ENCODE data around the gene SH3PXD2A. TPM values are rescaled to one million over a fixed set of nuclear protein-coding genes. Genes with fewer than 3 reads are reported as not detected.
A peak's percentile ranks its signal among the peaks of the same experiment; 100 is the strongest.

SH3PXD2A gene
- total and polyA plus RNA-seq, 3 experiments from 2014 or later = 0.48 to 8.0 (median 7.7) TPM

DNA sequence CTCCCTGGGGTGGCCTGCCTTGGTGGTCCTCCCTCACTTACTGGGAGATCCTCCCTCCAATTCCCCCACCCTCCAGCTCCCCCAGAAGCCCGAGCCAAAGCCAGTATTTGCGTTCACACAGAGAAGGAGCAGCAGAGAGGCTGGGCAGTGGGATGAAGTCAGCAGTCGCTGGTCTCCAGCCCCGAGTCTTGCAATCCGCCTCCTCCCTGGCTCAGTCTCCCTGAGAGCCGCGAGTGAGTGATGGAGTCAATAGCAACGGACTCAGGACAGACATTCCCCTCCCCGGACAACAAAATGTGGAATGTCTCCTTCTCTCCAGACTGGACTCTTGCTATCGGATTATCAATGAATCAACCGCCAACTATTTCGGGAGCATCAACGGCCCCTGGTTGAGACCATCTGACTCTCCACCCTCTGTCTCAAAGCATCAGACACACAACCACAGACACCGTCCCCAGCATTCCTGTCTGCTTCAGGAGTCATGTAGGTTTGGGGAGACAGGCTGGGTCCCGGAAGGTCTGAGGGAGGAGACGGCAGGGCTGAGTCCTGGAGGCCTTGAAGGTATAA is 178.4 kb downstream of the SH3PXD2A start:
- ChIA-PET POLR2A (no interaction called here), CTCF (no interaction called here)
- no peaks in the 10 kb centered on the region for H3K9me3 Mint-ChIP-seq
- H3K27me3 Mint-ChIP-seq = peaks cover 0 to 2% of the 10 kb centered on the region in 2 donors
- H3K4me3 Mint-ChIP-seq = peak overlapping the region in 2 of 7 donors; percentile 8 to 65
- peaks cover 11 to 30% (median 11%) of the 10 kb centered on the region in 3 donors for H3K4me1 Mint-ChIP-seq
- H3K27me3 ChIP-seq (ENCODE audit: insufficient read depth, low read length, poor library complexity, severe bottlenecking) = no peaks in the 10 kb centered on the region
- peaks cover 20% of the 10 kb centered on the region for H3K4me1 ChIP-seq (ENCODE audit: insufficient read depth, low read length)
- no peak for DNase-seq
- no peaks in the 10 kb centered on the region for H3K9me3 ChIP-seq (ENCODE audit: low read length)
- H3K36me3 Mint-ChIP-seq = peaks cover 0 to 3% (median 0%) of the 10 kb centered on the region in 3 donors
- H3K27ac ChIP-seq (ENCODE audit: low read depth, low read length) = no peak overlapping the region
- H3K36me3 ChIP-seq (ENCODE audit: insufficient read depth, low read length) = no peaks in the 10 kb centered on the region
- H3K4me3 ChIP-seq (ENCODE audit: low read length) = no peak overlapping the region
- peak overlapping the region in 7 of 8 donors; percentile 52 to 97 (median 78) for H3K27ac Mint-ChIP-seq

DNA sequence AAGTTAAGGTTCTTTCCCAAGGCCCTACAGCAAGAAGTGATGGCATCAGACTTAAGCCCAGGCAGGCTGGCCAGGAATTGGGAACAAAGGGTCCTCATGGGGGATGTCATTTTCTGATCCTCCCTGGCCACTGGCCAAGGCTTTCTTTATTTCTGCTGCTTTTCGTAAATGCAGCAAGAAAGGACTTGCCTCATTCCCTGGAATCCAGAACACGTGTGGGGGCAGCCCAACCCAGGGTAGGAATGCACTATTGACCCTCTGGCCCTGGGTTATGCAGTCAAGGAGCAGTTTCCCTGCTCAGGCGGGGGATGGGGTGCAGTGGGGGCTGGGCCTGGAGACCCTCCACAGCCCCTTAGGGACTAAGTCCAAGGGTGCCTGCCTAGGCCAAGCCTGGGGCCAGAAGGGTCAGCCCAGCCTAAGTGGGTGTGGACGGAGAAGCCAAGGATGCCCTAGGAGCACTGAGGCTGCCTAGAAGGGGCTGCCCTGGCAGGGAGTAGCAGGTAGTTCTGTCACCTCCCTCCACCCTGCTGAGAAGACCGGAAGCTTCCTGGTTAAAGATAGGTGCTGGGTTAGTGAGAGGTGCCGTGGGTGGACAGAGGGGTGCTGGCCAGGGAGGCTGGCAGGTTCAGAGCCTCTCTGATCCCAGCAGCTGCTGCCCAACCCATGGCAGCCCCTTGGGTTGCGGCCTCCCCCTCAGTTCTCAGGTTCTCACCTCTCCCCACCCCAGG is 179.2 kb downstream of the SH3PXD2A start:
- H3K9me3 ChIP-seq (ENCODE audit: low read length) = no peaks in the 10 kb centered on the region
- peaks cover 0 to 2% of the 10 kb centered on the region in 2 donors for H3K27me3 Mint-ChIP-seq
- H3K9me3 Mint-ChIP-seq = no peaks in the 10 kb centered on the region
- peak overlapping the region in 1 of 7 donors; percentile 61 for H3K4me3 Mint-ChIP-seq
- peaks cover 20% of the 10 kb centered on the region for H3K4me1 ChIP-seq (ENCODE audit: insufficient read depth, low read length)
- H3K4me3 ChIP-seq (ENCODE audit: low read length) = no peak overlapping the region
- H3K27ac Mint-ChIP-seq = peak overlapping the region in 6 of 8 donors; percentile 23 to 97 (median 84)
- H3K36me3 Mint-ChIP-seq = peaks cover 0 to 3% (median 0%) of the 10 kb centered on the region in 3 donors
- DNase-seq = no peak
- CTCF ChIA-PET = interaction anchor here (1.8 kb wide), 1 partner anchor 10 kb away, joined by 9 read pairs; no protein-coding TSS in a partner anchor
- H3K27ac ChIP-seq (ENCODE audit: low read depth, low read length) = no peak overlapping the region
- no peaks in the 10 kb centered on the region for H3K36me3 ChIP-seq (ENCODE audit: insufficient read depth, low read length)
- H3K27me3 ChIP-seq (ENCODE audit: insufficient read depth, low read length, poor library complexity, severe bottlenecking) = no peaks in the 10 kb centered on the region
- POLR2A ChIA-PET = no interaction called here
- peaks cover 11 to 30% (median 11%) of the 10 kb centered on the region in 3 donors for H3K4me1 Mint-ChIP-seq

DNA sequence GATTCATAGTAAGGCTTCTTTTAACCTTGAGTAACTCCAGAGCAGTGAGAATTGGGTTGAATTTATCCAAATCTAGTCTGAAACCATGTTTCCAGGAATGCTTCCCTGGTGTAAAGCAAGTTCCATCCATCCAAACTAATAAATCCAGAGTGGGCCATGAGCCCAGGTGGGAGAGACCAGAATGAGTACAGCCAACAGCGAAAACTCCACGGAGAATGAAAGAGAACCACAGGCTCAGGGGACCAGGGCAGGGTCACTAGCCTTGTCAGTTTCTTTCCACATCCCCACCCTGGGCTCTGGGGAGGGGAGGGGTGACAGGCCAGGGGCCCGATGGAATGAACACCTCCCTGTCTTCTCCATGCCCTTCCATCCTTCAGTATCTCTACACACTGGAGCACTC is 181.8 kb downstream of the SH3PXD2A start:
- H3K27me3 ChIP-seq (ENCODE audit: insufficient read depth, low read length, poor library complexity, severe bottlenecking) = no peaks in the 10 kb centered on the region
- peaks cover 16 to 40% (median 19%) of the 10 kb centered on the region in 3 donors for H3K4me1 Mint-ChIP-seq
- no peak overlapping the region for H3K4me3 Mint-ChIP-seq
- H3K4me1 ChIP-seq (ENCODE audit: insufficient read depth, low read length) = peaks cover 26% of the 10 kb centered on the region
- no peaks in the 10 kb centered on the region for H3K36me3 ChIP-seq (ENCODE audit: insufficient read depth, low read length)
- H3K27ac ChIP-seq (ENCODE audit: low read depth, low read length) = no peak overlapping the region
- H3K4me3 ChIP-seq (ENCODE audit: low read length) = no peak overlapping the region
- DNase-seq = no peak
- ChIA-PET POLR2A (no interaction called here), CTCF (no interaction called here)
- H3K9me3 Mint-ChIP-seq = no peaks in the 10 kb centered on the region
- H3K9me3 ChIP-seq (ENCODE audit: low read length) = no peaks in the 10 kb centered on the region
- H3K36me3 Mint-ChIP-seq = peaks cover 0 to 3% (median 0%) of the 10 kb centered on the region in 3 donors
- peak overlapping the region in 1 of 8 donors; percentile 54 for H3K27ac Mint-ChIP-seq
- H3K27me3 Mint-ChIP-seq = peaks cover 0 to 2% of the 10 kb centered on the region in 2 donors

DNA sequence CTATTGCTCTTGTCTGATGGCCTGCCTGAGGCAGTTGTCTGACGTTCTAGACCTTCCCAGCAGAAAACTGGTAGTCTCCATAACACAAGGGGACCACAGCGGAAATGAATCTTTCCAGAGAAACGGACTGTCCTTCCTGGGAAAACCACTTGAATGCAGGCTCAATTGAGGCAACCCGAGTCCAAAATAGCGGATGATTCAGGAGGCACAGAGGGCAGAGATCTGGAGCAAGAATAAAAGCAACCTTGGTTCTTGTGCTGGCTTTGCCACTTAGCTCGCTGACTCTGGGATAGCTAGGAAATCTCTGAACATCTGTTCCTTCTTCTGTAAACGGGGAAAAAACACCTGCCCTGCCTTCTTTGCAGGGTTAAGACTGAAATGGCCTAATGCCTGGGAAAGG is 183.0 kb downstream of the SH3PXD2A start:
- H3K27ac ChIP-seq (ENCODE audit: low read depth, low read length) = no peak overlapping the region
- H3K36me3 ChIP-seq (ENCODE audit: insufficient read depth, low read length) = no peaks in the 10 kb centered on the region
- no peaks in the 10 kb centered on the region for H3K27me3 ChIP-seq (ENCODE audit: insufficient read depth, low read length, poor library complexity, severe bottlenecking)
- Mint-ChIP-seq H3K4me1 (peaks cover 10 to 33% (median 11%) of the 10 kb centered on the region in 3 donors), H3K4me3 (no peak overlapping the region), H3K27me3 (no peaks in the 10 kb centered on the region), H3K36me3 (no peaks in the 10 kb centered on the region), H3K27ac (peak overlapping the region in 1 of 8 donors; percentile 4), H3K9me3 (no peaks in the 10 kb centered on the region)
- no peak for DNase-seq
- peaks cover 14% of the 10 kb centered on the region for H3K4me1 ChIP-seq (ENCODE audit: insufficient read depth, low read length)
- ChIA-PET POLR2A (interaction anchor here (0.6 kb wide), 1 partner anchor 14 kb away, joined by 3 read pairs; no protein-coding TSS in a partner anchor), CTCF (interaction anchor here (1.4 kb wide), 1 partner anchor 14 kb away, joined by 4 read pairs; no protein-coding TSS in a partner anchor)
- no peaks in the 10 kb centered on the region for H3K9me3 ChIP-seq (ENCODE audit: low read length)
- H3K4me3 ChIP-seq (ENCODE audit: low read length) = no peak overlapping the region

DNA sequence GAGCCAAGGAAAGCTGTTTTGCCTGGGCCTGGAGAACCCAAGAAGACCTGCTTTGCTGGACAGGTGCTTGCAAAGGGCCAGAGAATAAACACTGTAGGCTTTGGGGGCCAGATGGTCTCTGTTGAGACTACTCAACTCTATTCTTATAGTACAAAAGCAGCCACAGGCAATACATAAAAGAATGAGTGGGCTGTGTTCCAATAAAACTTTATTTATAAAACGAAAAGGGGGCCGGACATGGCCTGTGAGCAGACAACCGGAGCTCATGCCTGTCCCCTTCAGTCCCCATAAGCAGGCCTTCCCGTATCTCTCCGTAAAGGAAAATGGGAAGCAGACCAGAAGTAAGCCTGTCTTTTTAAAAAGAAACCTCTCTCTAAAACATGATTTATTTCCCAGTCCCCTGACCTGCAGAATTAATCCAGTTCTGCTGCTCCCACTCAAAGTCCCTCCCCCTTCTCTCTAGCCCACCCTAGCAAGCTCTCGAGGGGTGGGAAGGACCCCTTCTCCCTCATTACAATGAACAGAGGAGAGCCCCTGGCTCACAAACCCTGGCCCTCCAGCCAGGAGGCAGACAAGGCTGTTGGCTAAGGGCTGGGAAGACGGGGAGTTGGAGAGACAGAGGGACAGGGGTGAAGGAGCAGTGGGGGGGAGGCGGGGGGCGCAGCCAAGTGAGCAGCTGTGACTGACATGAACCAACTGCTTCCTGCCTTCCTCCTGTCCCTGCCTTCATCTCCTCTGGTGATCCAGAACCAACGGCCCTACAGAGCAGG is 184.1 kb downstream of the SH3PXD2A start:
- H3K27ac Mint-ChIP-seq = no peak overlapping the region
- no peaks in the 10 kb centered on the region for H3K36me3 Mint-ChIP-seq
- Histone ChIP-seq H3K36me3 (ENCODE audit: insufficient read depth, low read length) (no peaks in the 10 kb centered on the region), H3K4me1 (ENCODE audit: insufficient read depth, low read length) (peaks cover 11% of the 10 kb centered on the region), H3K9me3 (ENCODE audit: low read length) (no peaks in the 10 kb centered on the region), H3K4me3 (ENCODE audit: low read length) (no peak overlapping the region), H3K27me3 (ENCODE audit: insufficient read depth, low read length, poor library complexity, severe bottlenecking) (no peaks in the 10 kb centered on the region), H3K27ac (ENCODE audit: low read depth, low read length) (no peak overlapping the region)
- no peaks in the 10 kb centered on the region for H3K9me3 Mint-ChIP-seq
- ChIA-PET CTCF (interaction anchor here (1.0 kb wide), 1 partner anchor 12 kb away, joined by 4 read pairs; no protein-coding TSS in a partner anchor), POLR2A (no interaction called here)
- no peak for DNase-seq
- peaks cover 10 to 22% (median 12%) of the 10 kb centered on the region in 3 donors for H3K4me1 Mint-ChIP-seq
- peaks cover 0 to under 1% of the 10 kb centered on the region in 2 donors for H3K27me3 Mint-ChIP-seq
- no peak overlapping the region for H3K4me3 Mint-ChIP-seq

DNA sequence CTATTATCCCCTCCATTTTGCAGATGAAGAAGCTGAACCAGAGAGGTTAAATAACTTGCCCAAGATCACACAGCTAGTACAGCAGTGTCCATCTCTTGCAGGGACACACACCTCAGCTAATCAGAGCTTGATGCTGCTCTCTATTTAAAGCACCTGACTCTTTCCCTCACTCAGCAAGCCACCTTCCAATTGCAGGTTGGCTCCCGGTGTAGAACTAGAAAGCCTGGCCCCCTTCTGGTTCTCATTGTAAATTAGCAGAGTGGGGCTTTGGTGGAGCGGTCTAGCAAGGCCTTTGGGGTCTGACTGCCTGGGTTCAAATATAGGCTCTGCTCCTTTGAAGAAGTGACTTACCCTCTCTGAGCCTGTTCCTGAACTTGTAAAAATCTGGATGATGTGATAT is 185.4 kb downstream of the SH3PXD2A start:
- H3K4me1 Mint-ChIP-seq = peaks cover 11 to 21% (median 13%) of the 10 kb centered on the region in 3 donors
- H3K36me3 Mint-ChIP-seq = no peaks in the 10 kb centered on the region
- Histone ChIP-seq H3K9me3 (ENCODE audit: low read length) (no peaks in the 10 kb centered on the region), H3K4me1 (ENCODE audit: insufficient read depth, low read length) (peaks cover 11% of the 10 kb centered on the region), H3K36me3 (ENCODE audit: insufficient read depth, low read length) (no peaks in the 10 kb centered on the region), H3K4me3 (ENCODE audit: low read length) (no peak overlapping the region), H3K27me3 (ENCODE audit: insufficient read depth, low read length, poor library complexity, severe bottlenecking) (no peaks in the 10 kb centered on the region), H3K27ac (ENCODE audit: low read depth, low read length) (no peak overlapping the region)
- CTCF ChIA-PET = interaction anchor here (0.8 to 1.0 kb wide), 2 partner anchors 8 to 16 kb away, joined by 3 read pairs; no protein-coding TSS in a partner anchor
- H3K27me3 Mint-ChIP-seq = peaks cover 0 to 2% of the 10 kb centered on the region in 2 donors
- H3K9me3 Mint-ChIP-seq = no peaks in the 10 kb centered on the region
- H3K27ac Mint-ChIP-seq = peak overlapping the region in 1 of 8 donors; percentile 74
- no peak for DNase-seq
- POLR2A ChIA-PET = no interaction called here
- H3K4me3 Mint-ChIP-seq = no peak overlapping the region

DNA sequence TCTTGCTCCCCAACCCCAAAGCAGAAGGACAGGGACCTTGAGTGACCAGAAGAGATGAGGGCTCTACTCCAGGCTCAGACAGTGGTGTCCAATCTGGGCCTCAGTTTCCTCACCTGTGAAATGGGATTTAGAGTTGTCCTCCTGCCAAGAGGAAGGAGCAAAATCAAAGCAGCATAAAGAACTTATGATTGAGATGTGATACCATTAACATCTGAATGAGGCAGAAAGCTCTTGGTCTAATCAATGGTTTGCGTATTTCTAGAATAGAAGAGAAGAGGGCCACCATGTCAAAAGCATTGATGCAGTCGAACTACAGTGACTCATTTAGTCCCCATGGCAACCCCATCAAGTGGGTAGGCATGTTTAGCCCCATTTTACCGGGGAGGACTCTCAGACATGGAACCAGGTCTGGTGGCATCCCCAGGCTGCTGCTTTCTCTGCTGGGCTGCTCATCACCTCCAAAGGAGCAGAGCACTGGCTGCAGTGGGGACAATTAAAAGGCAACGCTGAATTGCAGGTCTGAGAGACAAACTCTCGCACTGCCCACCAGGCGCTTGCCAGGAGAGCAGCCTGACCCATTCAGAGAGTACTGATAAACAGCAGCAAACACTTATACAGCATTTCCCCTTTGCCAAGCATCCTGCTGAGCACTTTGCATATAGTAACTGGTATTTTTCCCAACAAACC is 186.0 kb downstream of the SH3PXD2A start:
- peaks cover 13 to 21% (median 14%) of the 10 kb centered on the region in 3 donors for H3K4me1 Mint-ChIP-seq
- H3K27me3 Mint-ChIP-seq = peaks cover 0 to 2% of the 10 kb centered on the region in 2 donors
- Histone ChIP-seq H3K4me1 (ENCODE audit: insufficient read depth, low read length) (peaks cover 11% of the 10 kb centered on the region), H3K27me3 (ENCODE audit: insufficient read depth, low read length, poor library complexity, severe bottlenecking) (no peaks in the 10 kb centered on the region), H3K9me3 (ENCODE audit: low read length) (no peaks in the 10 kb centered on the region), H3K4me3 (ENCODE audit: low read length) (peak overlapping the region; percentile 19), H3K36me3 (ENCODE audit: insufficient read depth, low read length) (no peaks in the 10 kb centered on the region), H3K27ac (ENCODE audit: low read depth, low read length) (no peak overlapping the region)
- no peaks in the 10 kb centered on the region for H3K9me3 Mint-ChIP-seq
- peak overlapping the region in 2 of 7 donors; percentile 46 to 48 for H3K4me3 Mint-ChIP-seq
- no peak for DNase-seq
- H3K36me3 Mint-ChIP-seq = no peaks in the 10 kb centered on the region
- peak overlapping the region in 4 of 8 donors; percentile 29 to 90 (median 74) for H3K27ac Mint-ChIP-seq
- CTCF ChIA-PET = interaction anchor here (0.8 kb wide), 1 partner anchor 17 kb away, joined by 3 read pairs; no protein-coding TSS in a partner anchor
- POLR2A ChIA-PET = no interaction called here

Data from CD8-positive, alpha-beta memory T cell (primary cell).